HepG2 (cell line): Measurements from ENCODE around the gene ESRP2. TPM values are rescaled to one million over a fixed set of nuclear protein-coding genes. Genes with fewer than 3 reads are reported as not detected.

Experiments
- AGO1 ChIP-seq: fragments of 200-400 bp; formaldehyde crosslinking; IDR thresholded peaks from 2 replicates; pipeline ENCODE4 v1.6.1; 2017; ENCODE audit warnings: mild to moderate bottlenecking, low read depth, low read length, moderate library complexity; ENCODE audit not compliant: poor library complexity, severe bottlenecking
- DMTF1 ChIP-seq: sonication (generic); formaldehyde crosslinking; IDR thresholded peaks from 2 replicates; pipeline ENCODE4 v1.4.0; 2020; ENCODE audit warnings: mild to moderate bottlenecking, missing genetic modification reagents
- HMG20B ChIP-seq: conservative IDR thresholded peaks from 2 replicates; pipeline ENCODE4 v1.6.1; 2016; ENCODE audit warnings: missing genetic modification reagents, missing compliant biosample characterization
- KLF6 ChIP-seq: IDR thresholded peaks from 2 replicates; pipeline ENCODE4 v1.8.0; 2016; ENCODE audit warnings: missing biosample characterization, missing genetic modification reagents
- NR0B2 ChIP-seq: sonication (generic); formaldehyde crosslinking; IDR thresholded peaks from 2 replicates; pipeline ENCODE4 v1.4.0; 2020; ENCODE audit warnings: mild to moderate bottlenecking, missing genetic modification reagents
- PPARG ChIP-seq: conservative IDR thresholded peaks from 2 replicates; pipeline ENCODE4 v1.6.1; 2016; ENCODE audit warnings: missing biosample characterization, missing genetic modification reagents
- PRDM15 ChIP-seq: sonication (generic); formaldehyde crosslinking; IDR thresholded peaks from 2 replicates; pipeline ENCODE4 v1.4.0; 2020; ENCODE audit warnings: missing genetic modification reagents
- THRA ChIP-seq: sonication (generic); formaldehyde crosslinking; IDR thresholded peaks from 2 replicates; pipeline ENCODE4 v1.4.0; 2020; ENCODE audit warnings: missing genetic modification reagents, borderline replicate concordance
- TOE1 ChIP-seq: sonication (generic); formaldehyde crosslinking; IDR thresholded peaks from 2 replicates; pipeline ENCODE4 v1.4.0; 2020; ENCODE audit warnings: mild to moderate bottlenecking, missing genetic modification reagents
- TRIM22 ChIP-seq: fragments of 450-650 bp; IDR thresholded peaks from 2 replicates; pipeline ENCODE4 v1.6.1; 2017
- ZBTB4 ChIP-seq: sonication (generic); formaldehyde crosslinking; IDR thresholded peaks from 2 replicates; pipeline ENCODE4 v1.4.0; 2020; ENCODE audit warnings: missing genetic modification reagents, mild to moderate bottlenecking, borderline replicate concordance
- ZNF224 ChIP-seq: sonication (generic); formaldehyde crosslinking; IDR thresholded peaks from 2 replicates; pipeline ENCODE4 v1.5.0; 2020; ENCODE audit warnings: mild to moderate bottlenecking, missing genetic modification reagents
- ZNF792 ChIP-seq: IDR thresholded peaks from 2 replicates; pipeline ENCODE4 v1.6.1; 2016
- ZNF878 ChIP-seq: sonication (generic); formaldehyde crosslinking; IDR thresholded peaks from 2 replicates; pipeline ENCODE4 v1.8.1; 2023; ENCODE audit warnings: mild to moderate bottlenecking, missing genetic modification reagents, moderate library complexity
- ZSCAN20 ChIP-seq: sonication (generic); formaldehyde crosslinking; IDR thresholded peaks from 2 replicates; pipeline ENCODE4 v1.4.0; 2020; ENCODE audit warnings: missing genetic modification reagents, mild to moderate bottlenecking, borderline replicate concordance
- polyA plus RNA-seq, 8 experiments: library from polyadenylated mRNA; depleted of rRNA in 3 of 8; stranded (reverse) in 7 of 8; unstranded in 1 of 8; fragments of >200 nt; fragmentation: Illumina TruSeq in 4 of 8; extraction: Trizol in 4 of 8; gene quantifications; 2 replicates each; pipeline versions ENCODE4 v1.2.1 to v1.2.3, GENCODE V29; 2011 to 2016; ENCODE audit warnings: low read depth in 4 of 8, missing spikeins in 1 of 8, mixed read lengths in 1 of 8; ENCODE audit not compliant: insufficient read depth in 1 of 8
- total RNA-seq, 5 experiments: library from RNA; depleted of rRNA; stranded (reverse); fragments of >200 nt; fragmentation: Illumina TruSeq; extraction: Trizol; gene quantifications; 2 replicates each; pipeline ENCODE4 v1.2.3, GENCODE V29; 2016; ENCODE audit warnings: low read depth in 1 of 5

ESRP2 gene
- total and polyA plus RNA-seq, 2 of the 13 experiments (the other 11 are each of a cell fraction or from before 2014, with no cell fraction given): 21.1 to 32.4 TPM

GRCh38 chr16:68281368-68282063, 45.6 kb upstream of the ESRP2 start (continued):
- TF ChIP-seq DMTF1 (CRISPR knock-in tag): no peak
- peak; percentile 90 for TF ChIP-seq HMG20B (CRISPR knock-in tag)
- no peak for TF ChIP-seq ZNF224 (CRISPR knock-in tag)
- no peak for TF ChIP-seq AGO1
- no peak for TF ChIP-seq TRIM22
- peak; percentile 92; the same call in 1 of the 2 replicates for TF ChIP-seq TOE1 (CRISPR knock-in tag)
- peak; percentile 86; the same call in 1 of the 2 replicates for TF ChIP-seq THRA (CRISPR knock-in tag)
- TF ChIP-seq ZNF878 (CRISPR knock-in tag): no peak
- TF ChIP-seq ZBTB4: 0 out of 2 replicates have a peak, but pooled peaks have one; percentile 76
- peak; percentile 41; the same call in 1 of the 2 replicates for TF ChIP-seq KLF6 (CRISPR knock-in tag)
- TF ChIP-seq ZSCAN20 (CRISPR knock-in tag): no peak
- 0 out of 2 replicates have a peak, but pooled peaks have one; percentile 34 for TF ChIP-seq NR0B2 (CRISPR knock-in tag)
- peak; percentile 73; the same call in 1 of the 2 replicates for TF ChIP-seq PPARG
- TF ChIP-seq PRDM15 (CRISPR knock-in tag): peak; percentile 39; the same call in 1 of the 2 replicates
- peak; percentile 63; the same call in 1 of the 2 replicates for TF ChIP-seq ZNF792 (CRISPR knock-in tag)
